Neural progenitor cell (in vitro differentiated cells): ENCODE measurements around the gene C10orf71.

Experiments
- CTCF ChIP-seq: fragments of 200-600 bp; sonication (generic); IDR thresholded peaks from 2 replicates; pipeline ENCODE4 v1.5.1; 2017; ENCODE audit warnings: antibody characterized with exemption, mild to moderate bottlenecking
- EZH2 ChIP-seq: fragments of 200-600 bp; sonication (generic); IDR thresholded peaks from 2 replicates; pipeline ENCODE4 v1.6.1; 2017; ENCODE audit warnings: antibody characterized with exemption, mild to moderate bottlenecking, moderate library complexity

- no peak for TF ChIP-seq EZH2
- TF ChIP-seq CTCF = no peak
Observed at GRCh38 chr10:49369216-49370162, 70.5 kb downstream of the C10orf71 start.
